H1 (cell line): ENCODE measurements around the gene GSTM2. TPM values are rescaled to one million over a fixed set of nuclear protein-coding genes. Genes with fewer than 3 reads are reported as not detected.

Source experiments
- CBX5 ChIP-seq: fragments of 300-800, 300-1000 bp; sonication (generic); IDR thresholded peaks from 2 replicates; pipeline ENCODE4 v1.7.1; 2016; ENCODE audit warnings: antibody characterized with exemption, low read length, low read depth
- CEBPB ChIP-seq: IDR thresholded peaks from 2 replicates; pipeline ENCODE4 v1.6.1; 2012; ENCODE audit warnings: low read depth, low read length
- EZH2 ChIP-seq: fragments of 200-600 bp; sonication (generic); IDR thresholded peaks from 2 replicates; pipeline ENCODE4 v1.7.1; 2012; ENCODE audit warnings: low read depth, mild to moderate bottlenecking, moderate library complexity, low read length, inconsistent platforms; ENCODE audit not compliant: severe bottlenecking
- GTF2F1 ChIP-seq: IDR thresholded peaks from 2 replicates; pipeline ENCODE4 v1.6.1; 2012; ENCODE audit warnings: low read depth, low read length, improper control_type of control experiment, borderline replicate concordance
- KDM4A ChIP-seq: IDR thresholded peaks from one replicate; pipeline ENCODE4 v1.7.1; 2012; ENCODE audit warnings: low read depth, mild to moderate bottlenecking, moderate library complexity, low read length, inconsistent platforms; ENCODE audit not compliant: severe bottlenecking
- TAF1 ChIP-seq: IDR thresholded peaks from 2 replicates; pipeline ENCODE4 v1.6.1; 2011; ENCODE audit warnings: mild to moderate bottlenecking, low read depth, low read length
- polyA plus RNA-seq, 7 experiments: library from polyadenylated mRNA; depleted of rRNA in 3 of 7; stranded (reverse) in 5 of 7; unstranded in 2 of 7; fragments of >200 nt in 5 of 7; fragments of 200-250 nt in 2 of 7; gene quantifications; 1 replicate in 5 of 7; 2 replicates in 1 of 7; 4 replicates in 1 of 7; pipeline versions ENCODE4 v1.2.1 to v1.2.3, GENCODE V29; 2011 to 2013; ENCODE audit warnings: missing spikeins in 2 of 7, mixed read lengths in 2 of 7
- total RNA-seq: library from RNA; stranded (reverse); fragmentation: NEBNext Ultra II Directional; extraction: Animal tissue kit (Norgen Biotek cat#: 25700); gene quantifications from 2 replicates; pipeline ENCODE4 v1.2.1, GENCODE V29; 2021
- TF ChIP-seq, protein P1 (sequence below): IDR thresholded peaks from 2 replicates; pipeline ENCODE4 v1.6.1; 2012; ENCODE audit warnings: low read length, inconsistent platforms

The GSTM2 gene
- total and polyA plus RNA-seq, 2 of the 8 experiments (the other 6 are each of a cell fraction or from before 2014, with no cell fraction given) = 9.6 to 23.1 TPM

DNA sequence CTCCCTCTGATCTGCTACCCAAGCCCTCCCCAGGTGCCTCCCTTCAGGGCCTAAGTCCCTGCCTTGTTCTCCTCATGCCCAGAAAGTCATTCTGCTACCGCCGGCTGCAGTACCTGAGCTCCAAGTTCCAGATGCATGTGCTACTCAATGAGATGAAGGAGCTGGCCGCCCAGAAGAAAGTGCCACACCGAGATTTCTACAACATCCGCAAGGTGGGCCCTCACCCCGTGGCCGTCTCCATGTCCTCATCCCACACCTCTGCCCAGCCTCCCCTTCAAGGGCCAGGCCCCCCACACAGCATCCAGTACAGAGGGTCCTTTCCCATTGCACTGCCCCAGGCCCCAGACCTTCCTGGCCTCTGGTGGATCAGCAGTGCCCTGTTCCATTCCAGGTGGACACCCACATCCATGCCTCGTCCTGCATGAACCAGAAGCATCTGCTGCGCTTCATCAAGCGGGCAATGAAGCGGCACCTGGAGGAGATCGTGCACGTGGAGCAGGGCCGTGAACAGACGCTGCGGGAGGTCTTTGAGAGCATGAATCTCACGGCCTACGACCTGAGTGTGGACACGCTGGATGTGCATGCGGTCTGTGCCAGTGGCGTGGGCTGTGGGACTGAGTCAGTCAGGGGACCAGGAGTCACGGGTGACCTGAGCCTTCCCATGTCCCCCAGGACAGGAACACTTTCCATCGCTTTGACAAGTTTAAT lies 40.0 kb upstream of the GSTM2 start (continued):
- TF ChIP-seq CEBPB (no peak), TAF1 (no peak), KDM4A (no peak), EZH2 (no peak), CBX5 (no peak), GTF2F1 (no peak)
- TF ChIP-seq, protein P1, sequence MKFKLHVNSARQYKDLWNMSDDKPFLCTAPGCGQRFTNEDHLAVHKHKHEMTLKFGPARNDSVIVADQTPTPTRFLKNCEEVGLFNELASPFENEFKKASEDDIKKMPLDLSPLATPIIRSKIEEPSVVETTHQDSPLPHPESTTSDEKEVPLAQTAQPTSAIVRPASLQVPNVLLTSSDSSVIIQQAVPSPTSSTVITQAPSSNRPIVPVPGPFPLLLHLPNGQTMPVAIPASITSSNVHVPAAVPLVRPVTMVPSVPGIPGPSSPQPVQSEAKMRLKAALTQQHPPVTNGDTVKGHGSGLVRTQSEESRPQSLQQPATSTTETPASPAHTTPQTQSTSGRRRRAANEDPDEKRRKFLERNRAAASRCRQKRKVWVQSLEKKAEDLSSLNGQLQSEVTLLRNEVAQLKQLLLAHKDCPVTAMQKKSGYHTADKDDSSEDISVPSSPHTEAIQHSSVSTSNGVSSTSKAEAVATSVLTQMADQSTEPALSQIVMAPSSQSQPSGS = no peak
